Transverse colon (tissue), 4 donors: Measurements from ENCODE around the gene SYNE1. TPM values are rescaled to one million over a fixed set of nuclear protein-coding genes. Genes with fewer than 3 reads are reported as not detected.
"Not testable (repeated sequence)": the region's sequence is repeated elsewhere in the genome, so short reads cannot be mapped to it uniquely, and the experiment has no call there.

Experiments used
- DNase-seq: peaks from one replicate; pipeline ENCODE4 v3.0.0-alpha.2; 2019
- H3K27ac ChIP-seq, 4 donors: fragments of 200-600 bp; sonication (generic); 2 replicates each; pipeline ENCODE4 v1.5.1; 2016 to 2018; ENCODE audit warnings: inconsistent platforms in 4 of 4
- H3K27me3 ChIP-seq: fragments of 200-600 bp; sonication (generic); 2 replicates; pipeline ENCODE4 v1.5.1; 2017; ENCODE audit warnings: inconsistent platforms
- H3K36me3 ChIP-seq, 4 donors: fragments of 200-600 bp; sonication (generic); 2 replicates each; pipeline ENCODE4 v1.5.1; 2017 to 2019; ENCODE audit warnings: inconsistent platforms in 4 of 4
- H3K4me1 ChIP-seq, 4 donors: fragments of 200-600 bp; sonication (generic); 2 replicates each; pipeline ENCODE4 v1.5.1; 2017 to 2020; ENCODE audit warnings: inconsistent platforms in 4 of 4
- H3K4me3 ChIP-seq, 4 donors: fragments of 200-600 bp; sonication (generic); 1 replicate in 1 of 4; 2 replicates in 3 of 4; pipeline versions ENCODE4 v1.5.1 to v1.6.1; 2017 to 2019; ENCODE audit warnings: inconsistent platforms in 4 of 4
- H3K9me3 ChIP-seq, 2 donors: fragments of 200-600 bp; sonication (generic); 2 replicates each; pipeline ENCODE4 v1.5.1; 2017 to 2019; ENCODE audit warnings: inconsistent platforms in 2 of 2
- CTCF ChIP-seq, 5 experiments: fragments of 200-600 bp in 3 of 5; fragments of 450-650 bp in 2 of 5; sonication (generic) in 3 of 5; IDR thresholded peaks; 1 replicate in 2 of 5; 2 replicates in 3 of 5; pipeline ENCODE4 v1.5.1; 2016 to 2017; ENCODE audit warnings: antibody characterized with exemption in 5 of 5, inconsistent platforms in 3 of 5, mild to moderate bottlenecking in 2 of 5, moderate library complexity in 1 of 5
- EP300 ChIP-seq: sonication (generic); formaldehyde crosslinking; IDR thresholded peaks from one replicate; pipeline ENCODE4 v1.6.1; 2017; ENCODE audit warnings: antibody characterized with exemption, low read depth
- POLR2A ChIP-seq: fragments of 450-650 bp; IDR thresholded peaks from one replicate; pipeline ENCODE4 v1.6.1; 2016; ENCODE audit warnings: antibody characterized with exemption, mild to moderate bottlenecking, moderate library complexity
- POLR2AphosphoS5 ChIP-seq, 3 donors: sonication (generic); formaldehyde crosslinking; IDR thresholded peaks; one replicate each; pipeline ENCODE4 v1.6.1; 2016; ENCODE audit warnings: antibody characterized with exemption in 3 of 3
- WGBS, 2 donors: methylation state at CpG; one replicate each; pipeline ENCODE4 v1.1.5; 2018; ENCODE audit warnings: low coverage in 1 of 2; 5-methylcytosine and 5-hydroxymethylcytosine counted together
- in situ Hi-C, 4 donors: fragments of 200-750 bp; cut with MboI; loops; one replicate each; pipeline versions ENCODE4 v1.15.0 to v1.15.1; 2017; ENCODE audit warnings: low sequenced_read_pairs in 3 of 4, low pct_ligation_motif_present in 1 of 4, low pct_unique_long_range_greater_than_20kb in 1 of 4
- intact Hi-C: fragments of 100-400 bp; cut with DNase I; formaldehyde crosslinking; loops from one replicate; pipeline ENCODE4 v1.15.1; 2023; ENCODE audit warnings: low total_unique reads
- total RNA-seq, 4 donors: library from RNA; depleted of rRNA; stranded (reverse); fragments of >200 nt; gene quantifications; one replicate each; pipeline ENCODE4 v1.1.0, GENCODE V29; 2016

The SYNE1 gene
- total RNA-seq, 4 donors from 2014 or later = 31.4 to 87.2 (median 59.7) TPM

DNA sequence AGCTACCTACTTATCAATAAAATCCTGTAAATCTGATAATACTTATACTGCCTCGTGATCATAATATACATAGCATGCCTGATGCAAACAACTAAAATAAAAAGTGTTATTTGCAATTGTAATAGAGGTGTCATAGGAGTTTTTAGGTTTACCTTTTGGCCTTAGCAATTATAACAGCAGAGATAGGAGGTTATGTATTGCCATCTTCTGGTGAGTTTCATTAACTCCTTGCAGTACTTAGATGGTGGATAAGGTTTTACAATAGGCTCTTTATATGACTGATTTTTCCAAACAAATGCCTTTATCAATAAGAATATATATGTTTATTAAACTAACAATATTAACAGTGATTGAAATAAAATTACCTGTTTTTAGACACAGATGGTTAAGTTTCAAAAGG is 32.7 kb upstream of the SYNE1 start:
- Histone ChIP-seq H3K4me1 (no peaks in the 10 kb centered on the region), H3K4me3 (no peak overlapping the region), H3K27me3 (no peaks in the 10 kb centered on the region), H3K36me3 (no peaks in the 10 kb centered on the region), H3K9me3 (no peaks in the 10 kb centered on the region), H3K27ac (no peak overlapping the region)
- WGBS, 2 donors = 10 to 27% methylated on average over 1 of the region's 1 CpG
- TF ChIP-seq POLR2A (no peak), EP300 (no peak), POLR2AphosphoS5 (IDR thresholded peaks at IDR 0.05) (no peak), CTCF (IDR thresholded peaks at IDR 0.05) (no peak)
- intact Hi-C loops (no loop called here), in situ Hi-C loops (no loop called here)
- DNase-seq = no peak

GRCh38 chr6:152661776-152662175 is 24.6 kb upstream of the SYNE1 start:
- no peaks in the 10 kb centered on the region for H3K36me3 ChIP-seq
- H3K4me3 ChIP-seq = no peak overlapping the region
- no peak for DNase-seq
- intact Hi-C loops (no loop called here), in situ Hi-C loops (no loop called here)
- TF ChIP-seq CTCF (IDR thresholded peaks at IDR 0.05) (no peak), POLR2A (no peak), POLR2AphosphoS5 (IDR thresholded peaks at IDR 0.05) (no peak), EP300 (no peak)
- no peaks in the 10 kb centered on the region for H3K27me3 ChIP-seq
- H3K4me1 ChIP-seq = no peaks in the 10 kb centered on the region
- H3K9me3 ChIP-seq = no peaks in the 10 kb centered on the region
- WGBS, 2 donors = 90 to 91% methylated on average over 3 of the region's 3 CpGs
- no peak overlapping the region for H3K27ac ChIP-seq

DNA sequence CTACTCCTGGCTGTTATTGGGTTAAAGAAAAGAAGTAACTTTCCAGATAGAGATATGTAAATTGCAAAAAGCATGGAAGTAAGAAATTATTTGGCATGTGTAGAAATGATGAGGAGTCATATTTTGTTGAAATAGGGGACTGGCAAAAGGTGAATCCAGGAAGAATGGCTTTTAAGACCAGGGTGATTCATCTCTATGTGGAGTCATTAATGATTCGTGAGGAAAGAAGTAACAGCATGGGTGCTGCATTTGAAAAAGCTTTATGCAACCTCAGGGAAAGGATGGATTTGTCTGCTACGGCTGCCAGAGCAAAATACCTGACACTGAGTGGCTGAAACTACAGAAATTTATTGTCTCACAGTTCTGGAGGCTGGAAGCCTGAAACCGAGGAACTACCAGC is 14.8 kb upstream of the SYNE1 start:
- no peak for DNase-seq
- intact Hi-C loops = no loop called here
- in situ Hi-C loops = no loop called here
- Histone ChIP-seq H3K4me3 (no peak overlapping the region), H3K36me3 (no peaks in the 10 kb centered on the region), H3K9me3 (no peaks in the 10 kb centered on the region), H3K27ac (no peak overlapping the region), H3K4me1 (no peaks in the 10 kb centered on the region), H3K27me3 (no peaks in the 10 kb centered on the region)
- TF ChIP-seq POLR2AphosphoS5 (IDR thresholded peaks at IDR 0.05) = no peak
- no peak for TF ChIP-seq EP300
- no peak for TF ChIP-seq CTCF (IDR thresholded peaks at IDR 0.05)
- TF ChIP-seq POLR2A = no peak
- WGBS, 2 donors = 65 to 66% methylated on average over 2 to 3 of the region's 3 CpGs

- WGBS, 2 donors = 60 to 71% methylated on average over 1 to 2 of the region's 2 CpGs
Observed at GRCh38 chr6:152648105-152648504, 10.9 kb upstream of the SYNE1 start.

DNA sequence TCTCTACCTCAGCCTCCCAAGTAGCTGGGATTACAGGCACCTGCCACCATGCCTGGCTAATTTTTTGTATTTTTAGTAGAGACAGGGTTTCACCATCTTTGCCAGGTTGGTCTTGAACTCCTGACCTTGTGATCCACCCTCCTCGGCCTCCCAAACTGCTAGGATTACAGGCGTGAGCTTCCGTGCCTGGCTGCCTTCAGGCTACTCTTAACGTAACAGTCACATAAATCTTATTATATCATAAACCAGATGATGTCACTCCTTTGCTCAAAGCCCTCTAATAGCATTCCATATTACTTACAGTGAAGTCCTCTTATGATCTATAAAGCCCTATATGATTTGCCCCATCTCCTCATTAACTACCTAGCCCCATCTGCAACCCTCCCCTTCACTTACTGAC is 9.6 kb upstream of the SYNE1 start:
- H3K27ac ChIP-seq, H3K36me3 ChIP-seq, in situ Hi-C loops, H3K9me3 ChIP-seq, H3K4me3 ChIP-seq, H3K27me3 ChIP-seq, DNase-seq, intact Hi-C loops, H3K4me1 ChIP-seq: not testable (repeated sequence)
- 52 to 54% methylated on average over 4 of the region's 4 CpGs for WGBS, 2 donors

More at GRCh38 chr6:152648105-152648504, 10.9 kb upstream of the SYNE1 start:
- Histone ChIP-seq H3K4me1 (no peaks in the 10 kb centered on the region), H3K4me3 (no peak overlapping the region), H3K9me3 (no peaks in the 10 kb centered on the region), H3K27ac (no peak overlapping the region), H3K36me3 (no peaks in the 10 kb centered on the region), H3K27me3 (no peaks in the 10 kb centered on the region)
- TF ChIP-seq CTCF (IDR thresholded peaks at IDR 0.05) (no peak), POLR2AphosphoS5 (IDR thresholded peaks at IDR 0.05) (no peak), EP300 (no peak)
- DNase-seq = no peak
- in situ Hi-C loops (no loop called here), intact Hi-C loops (no loop called here)
